Mammary epithelial cell (primary cell): ENCODE data around the gene HSPA9.

Experiments
- EZH2 ChIP-seq: IDR thresholded peaks from 2 replicates; pipeline ENCODE4 v1.6.1; 2012; ENCODE audit warnings: low read length, inconsistent platforms, borderline replicate concordance
- TF ChIP-seq, protein P1 (sequence below), 2 donors: IDR thresholded peaks in 1 of 2; conservative IDR thresholded peaks in 1 of 2; 2 replicates each; pipeline ENCODE4 v1.5.1; 2011 to 2012; ENCODE audit warnings: inconsistent platforms in 2 of 2, low read length in 2 of 2, mild to moderate bottlenecking in 2 of 2, control low read depth in 1 of 2, low read depth in 1 of 2; ENCODE audit not compliant: insufficient read depth in 1 of 2; ENCODE audit errors: extremely low read depth in 1 of 2

DNA sequence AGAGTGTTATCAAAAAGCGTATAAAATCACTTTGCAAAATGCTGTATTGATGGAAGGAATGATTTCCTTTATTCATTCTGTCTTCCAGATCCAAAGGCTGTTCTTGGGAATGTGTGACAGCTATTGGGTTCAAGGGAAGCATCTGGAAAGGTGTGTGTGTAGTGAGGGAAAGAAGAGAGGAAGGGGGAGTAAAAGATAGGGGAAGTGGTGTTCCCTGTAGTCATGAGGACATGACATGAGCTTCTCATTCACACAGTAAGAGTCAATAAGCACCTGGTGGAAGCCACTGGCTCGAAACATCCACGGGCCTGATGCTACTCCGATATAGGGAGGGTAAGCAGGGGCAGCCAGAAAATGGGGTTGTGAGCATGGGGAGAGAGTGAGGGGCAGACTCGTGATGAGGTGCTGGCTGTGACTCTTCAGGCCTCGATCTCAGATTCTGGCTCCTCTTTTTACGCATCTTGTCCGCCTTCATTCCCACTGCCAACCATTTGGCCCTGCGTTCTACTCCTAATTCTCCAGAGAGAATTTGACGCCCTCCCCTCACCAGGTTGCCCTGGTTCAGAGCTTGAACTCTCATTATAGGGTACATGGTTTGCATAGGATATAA lies 29.1 kb upstream of the HSPA9 start:
- TF ChIP-seq, protein P1, sequence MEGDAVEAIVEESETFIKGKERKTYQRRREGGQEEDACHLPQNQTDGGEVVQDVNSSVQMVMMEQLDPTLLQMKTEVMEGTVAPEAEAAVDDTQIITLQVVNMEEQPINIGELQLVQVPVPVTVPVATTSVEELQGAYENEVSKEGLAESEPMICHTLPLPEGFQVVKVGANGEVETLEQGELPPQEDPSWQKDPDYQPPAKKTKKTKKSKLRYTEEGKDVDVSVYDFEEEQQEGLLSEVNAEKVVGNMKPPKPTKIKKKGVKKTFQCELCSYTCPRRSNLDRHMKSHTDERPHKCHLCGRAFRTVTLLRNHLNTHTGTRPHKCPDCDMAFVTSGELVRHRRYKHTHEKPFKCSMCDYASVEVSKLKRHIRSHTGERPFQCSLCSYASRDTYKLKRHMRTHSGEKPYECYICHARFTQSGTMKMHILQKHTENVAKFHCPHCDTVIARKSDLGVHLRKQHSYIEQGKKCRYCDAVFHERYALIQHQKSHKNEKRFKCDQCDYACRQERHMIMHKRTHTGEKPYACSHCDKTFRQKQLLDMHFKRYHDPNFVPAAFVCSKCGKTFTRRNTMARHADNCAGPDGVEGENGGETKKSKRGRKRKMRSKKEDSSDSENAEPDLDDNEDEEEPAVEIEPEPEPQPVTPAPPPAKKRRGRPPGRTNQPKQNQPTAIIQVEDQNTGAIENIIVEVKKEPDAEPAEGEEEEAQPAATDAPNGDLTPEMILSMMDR (conservative IDR thresholded peaks at IDR 0.05 in 1 of 2, IDR thresholded peaks at IDR 0.05 in 1 of 2; ENCODE audit: extremely low read depth in 1 of 2, insufficient read depth in 1 of 2, low read depth in 1 of 2, low read length in 2 of 2) = no peak
- no peak for TF ChIP-seq EZH2
